HG03095 (cell line): ENCODE data around the gene ZNF286A.
"Not testable (repeated sequence)": the region's sequence is repeated elsewhere in the genome, so short reads cannot be mapped to it uniquely, and the experiment has no call there.

ENCODE experiments used
- ATAC-seq: cut with Tn5 transposase; IDR thresholded peaks from one replicate; pipeline ENCODE4 v1.9.1; 2021; ENCODE audit warnings: moderate library complexity; ENCODE audit not compliant: unreplicated experiment

ZNF286A gene

DNA sequence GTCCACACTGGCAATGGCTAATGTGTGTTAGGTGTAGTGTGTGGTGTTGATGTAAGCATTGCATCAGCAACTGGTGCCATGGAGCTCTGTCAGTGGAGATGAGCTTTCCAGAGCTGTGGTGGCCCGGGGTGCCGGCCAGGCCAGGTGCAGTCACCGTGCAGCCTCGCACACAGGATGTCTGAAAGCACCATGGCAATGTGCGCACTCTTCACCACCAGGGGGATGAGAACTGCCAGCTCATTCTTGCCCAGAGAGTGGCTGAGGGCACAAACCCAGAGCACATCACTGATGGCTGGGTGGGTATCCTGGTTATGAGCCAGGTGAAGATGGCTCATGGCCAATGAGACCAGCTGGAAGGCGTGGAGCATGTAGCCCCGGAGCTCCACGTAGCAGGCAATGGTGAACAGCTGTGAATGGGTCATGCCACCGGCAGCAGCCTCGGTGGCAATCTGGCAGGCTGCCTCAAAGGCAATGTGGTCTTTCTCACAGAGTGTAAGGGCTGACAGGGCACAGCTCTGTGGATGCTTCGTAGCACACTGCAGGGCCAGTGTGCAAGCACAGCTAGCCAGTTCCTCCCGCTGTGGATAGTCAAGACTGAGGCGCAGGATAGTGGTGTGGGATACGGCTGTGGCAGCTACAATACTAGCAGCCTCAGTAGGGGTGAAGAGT, 69.4 kb downstream of the ZNF286A start:
- not testable (repeated sequence) for ATAC-seq
